ENCODE data around the gene LYST. TPM values are rescaled to one million over a fixed set of nuclear protein-coding genes. Genes with fewer than 3 reads are reported as not detected.

LYST gene
- total RNA-seq, 2 experiments from 2014 or later, result 19.0 to 21.1 TPM

- H3K27ac Mint-ChIP-seq, result no peak overlapping the region
- no peak for DNase-seq
- no peaks in the 10 kb centered on the region for H3K9me3 Mint-ChIP-seq
- no peaks in the 10 kb centered on the region for H3K36me3 Mint-ChIP-seq (ENCODE audit: low read depth)
- intact Hi-C loops (cut with micrococcal nuclease), result no loop called here
- H3K27me3 Mint-ChIP-seq (ENCODE audit: low read depth), result no peaks in the 10 kb centered on the region
- CTCF ChIA-PET, result interaction anchor here (0.6 to 1.3 kb wide), 2 partner anchors 12 to 37 kb away, joined by 3 read pairs; no protein-coding TSS in a partner anchor
- H3K4me1 Mint-ChIP-seq (ENCODE audit: low read depth), result peaks cover 3% of the 10 kb centered on the region
- no peak overlapping the region for H3K4me3 Mint-ChIP-seq
Observed at GRCh38 chr1:235902677-235903542, 36.2 kb upstream of the LYST start.

- no peaks in the 10 kb centered on the region for H3K27me3 Mint-ChIP-seq (ENCODE audit: low read depth)
- no peaks in the 10 kb centered on the region for H3K36me3 Mint-ChIP-seq (ENCODE audit: low read depth)
- H3K9me3 Mint-ChIP-seq, result no peaks in the 10 kb centered on the region
- DNase-seq, result no peak
- intact Hi-C loops (cut with micrococcal nuclease), result no loop called here
- no peaks in the 10 kb centered on the region for H3K4me1 Mint-ChIP-seq (ENCODE audit: low read depth)
- H3K27ac Mint-ChIP-seq, result no peak overlapping the region
- H3K4me3 Mint-ChIP-seq, result no peak overlapping the region
- CTCF ChIA-PET, result interaction anchor here (0.7 kb wide), 1 partner anchor 16 kb away, joined by 3 read pairs; no protein-coding TSS in a partner anchor
Observed at GRCh38 chr1:235901461-235901860, 34.8 kb upstream of the LYST start.

GRCh38 chr1:235898126-235898525, 31.4 kb upstream of the LYST start:
- Mint-ChIP-seq H3K27ac (no peak overlapping the region), H3K36me3 (ENCODE audit: low read depth) (no peaks in the 10 kb centered on the region), H3K4me1 (ENCODE audit: low read depth) (no peaks in the 10 kb centered on the region), H3K9me3 (no peaks in the 10 kb centered on the region), H3K4me3 (no peak overlapping the region), H3K27me3 (ENCODE audit: low read depth) (no peaks in the 10 kb centered on the region)
- CTCF ChIA-PET, result interaction anchor here (0.9 to 2.3 kb wide), 2 partner anchors 11 to 74 kb away, joined by 5 to 7 read pairs; no protein-coding TSS in a partner anchor
- no peak for DNase-seq
- intact Hi-C loops (cut with micrococcal nuclease), result no loop called here

- no peak overlapping the region for H3K27ac Mint-ChIP-seq
- peaks cover 5% of the 10 kb centered on the region for H3K4me1 Mint-ChIP-seq (ENCODE audit: low read depth)
- intact Hi-C loops (cut with micrococcal nuclease), result no loop called here
- H3K4me3 Mint-ChIP-seq, result no peak overlapping the region
- no peaks in the 10 kb centered on the region for H3K36me3 Mint-ChIP-seq (ENCODE audit: low read depth)
- no peak for DNase-seq
- H3K27me3 Mint-ChIP-seq (ENCODE audit: low read depth), result no peaks in the 10 kb centered on the region
- H3K9me3 Mint-ChIP-seq, result no peaks in the 10 kb centered on the region
- CTCF ChIA-PET, result interaction anchor here (2.8 kb wide), 1 partner anchor 78 kb away, joined by 6 read pairs; no protein-coding TSS in a partner anchor
Observed at GRCh38 chr1:235893840-235894239, 27.1 kb upstream of the LYST start.

- Mint-ChIP-seq H3K4me1 (ENCODE audit: low read depth) (peaks cover 14% of the 10 kb centered on the region), H3K27ac (no peak overlapping the region), H3K4me3 (no peak overlapping the region), H3K36me3 (ENCODE audit: low read depth) (no peaks in the 10 kb centered on the region), H3K27me3 (ENCODE audit: low read depth) (no peaks in the 10 kb centered on the region), H3K9me3 (no peaks in the 10 kb centered on the region)
- CTCF ChIA-PET, result interaction anchor here (2.8 kb wide), 1 partner anchor 79 kb away, joined by 6 read pairs; no protein-coding TSS in a partner anchor
- intact Hi-C loops (cut with micrococcal nuclease), result no loop called here
- DNase-seq, result no peak
Observed at GRCh38 chr1:235892734-235893413, 26.2 kb upstream of the LYST start.

- Mint-ChIP-seq H3K27ac (no peak overlapping the region), H3K36me3 (ENCODE audit: low read depth) (no peaks in the 10 kb centered on the region), H3K4me1 (ENCODE audit: low read depth) (peaks cover 20% of the 10 kb centered on the region), H3K9me3 (no peaks in the 10 kb centered on the region), H3K27me3 (ENCODE audit: low read depth) (no peaks in the 10 kb centered on the region), H3K4me3 (no peak overlapping the region)
- intact Hi-C loops (cut with micrococcal nuclease), result no loop called here
- DNase-seq, result no peak
- CTCF ChIA-PET, result interaction anchor here (2.8 kb wide), 1 partner anchor 80 kb away, joined by 6 read pairs; no protein-coding TSS in a partner anchor
Observed at GRCh38 chr1:235892202-235892601, 25.5 kb upstream of the LYST start.

GRCh38 chr1:235888119-235888643, 21.5 kb upstream of the LYST start:
- no peaks in the 10 kb centered on the region for H3K27me3 Mint-ChIP-seq (ENCODE audit: low read depth)
- H3K4me3 Mint-ChIP-seq, result peak overlapping the region; percentile 16
- CTCF ChIA-PET, result interaction anchor here (0.6 to 2.1 kb wide), 4 partner anchors 12 to 142 kb away, joined by 6 to 12 read pairs (median 8); no protein-coding TSS in a partner anchor
- no peaks in the 10 kb centered on the region for H3K9me3 Mint-ChIP-seq
- H3K4me1 Mint-ChIP-seq (ENCODE audit: low read depth), result peaks cover 41% of the 10 kb centered on the region
- intact Hi-C loops (cut with micrococcal nuclease), result loop anchor here (1.0 kb wide), 8 partner anchors 12 to 111 kb away; no protein-coding TSS in a partner anchor
- peak overlapping the region; percentile 82 for H3K27ac Mint-ChIP-seq
- DNase-seq, result peak; percentile 61
- H3K36me3 Mint-ChIP-seq (ENCODE audit: low read depth), result no peaks in the 10 kb centered on the region

GRCh38 chr1:235887676-235888075, 21.0 kb upstream of the LYST start:
- intact Hi-C loops (cut with micrococcal nuclease), result loop anchor here (1.0 kb wide), 8 partner anchors 11 to 112 kb away; no protein-coding TSS in a partner anchor

GRCh38 chr1:235885655-235886262, 19.1 kb upstream of the LYST start:
- CTCF ChIA-PET, result interaction anchor here (0.6 to 1.9 kb wide), 3 partner anchors 17 to 367 kb away, joined by 3 to 6 read pairs (median 3); no protein-coding TSS in a partner anchor
- no peaks in the 10 kb centered on the region for H3K9me3 Mint-ChIP-seq
- H3K27ac Mint-ChIP-seq, result no peak overlapping the region
- H3K27me3 Mint-ChIP-seq (ENCODE audit: low read depth), result no peaks in the 10 kb centered on the region
- no peak for DNase-seq
- no peak overlapping the region for H3K4me3 Mint-ChIP-seq
- peaks cover 39% of the 10 kb centered on the region for H3K4me1 Mint-ChIP-seq (ENCODE audit: low read depth)
- intact Hi-C loops (cut with micrococcal nuclease), result no loop called here
- H3K36me3 Mint-ChIP-seq (ENCODE audit: low read depth), result no peaks in the 10 kb centered on the region

More at GRCh38 chr1:235887676-235888075, 21.0 kb upstream of the LYST start:
- CTCF ChIA-PET, result interaction anchor here (0.6 to 2.1 kb wide), 5 partner anchors 10 to 143 kb away, joined by 5 to 12 read pairs (median 6); no protein-coding TSS in a partner anchor
- peak overlapping the region; percentile 76 for H3K27ac Mint-ChIP-seq
- peaks cover 43% of the 10 kb centered on the region for H3K4me1 Mint-ChIP-seq (ENCODE audit: low read depth)
- no peak overlapping the region for H3K4me3 Mint-ChIP-seq
- H3K9me3 Mint-ChIP-seq, result no peaks in the 10 kb centered on the region
- peak; percentile 44 for DNase-seq
- H3K27me3 Mint-ChIP-seq (ENCODE audit: low read depth), result no peaks in the 10 kb centered on the region
- H3K36me3 Mint-ChIP-seq (ENCODE audit: low read depth), result no peaks in the 10 kb centered on the region

GRCh38 chr1:235883261-235883927, 16.7 kb upstream of the LYST start:
- no peaks in the 10 kb centered on the region for H3K9me3 Mint-ChIP-seq
- no peaks in the 10 kb centered on the region for H3K27me3 Mint-ChIP-seq (ENCODE audit: low read depth)
- H3K4me3 Mint-ChIP-seq, result no peak overlapping the region
- CTCF ChIA-PET, result no interaction called here
- no peak for DNase-seq
- intact Hi-C loops (cut with micrococcal nuclease), result no loop called here
- no peaks in the 10 kb centered on the region for H3K36me3 Mint-ChIP-seq (ENCODE audit: low read depth)
- no peak overlapping the region for H3K27ac Mint-ChIP-seq
- H3K4me1 Mint-ChIP-seq (ENCODE audit: low read depth), result peaks cover 39% of the 10 kb centered on the region

- Mint-ChIP-seq H3K36me3 (ENCODE audit: low read depth) (no peaks in the 10 kb centered on the region), H3K27ac (no peak overlapping the region), H3K4me3 (no peak overlapping the region), H3K27me3 (ENCODE audit: low read depth) (no peaks in the 10 kb centered on the region), H3K4me1 (ENCODE audit: low read depth) (peaks cover 39% of the 10 kb centered on the region), H3K9me3 (no peaks in the 10 kb centered on the region)
- CTCF ChIA-PET, result interaction anchor here (0.8 kb wide), 1 partner anchor 23 kb away, joined by 3 read pairs; no protein-coding TSS in a partner anchor
- DNase-seq, result no peak
- intact Hi-C loops (cut with micrococcal nuclease), result no loop called here
Observed at GRCh38 chr1:235882816-235883215, 16.1 kb upstream of the LYST start.

All from activated naive CD4-positive, alpha-beta T cell treated with anti-CD3 and anti-CD28 coated beads for 36 hours (primary cell).